GM18867 (cell line): ENCODE data around the gene ALAD.
"Not testable (repeated sequence)": the region's sequence is repeated elsewhere in the genome, so short reads cannot be mapped to it uniquely, and the experiment has no call there.

ENCODE experiments used
- ATAC-seq: cut with Tn5 transposase; IDR thresholded peaks from one replicate; pipeline ENCODE4 v1.9.1; 2021; ENCODE audit warnings: mild to moderate bottlenecking, moderate library complexity; ENCODE audit not compliant: unreplicated experiment

The ALAD gene

GRCh38 chr9:113375057-113376023 lies 25.7 kb downstream of the ALAD start:
- ATAC-seq: no peak

DNA sequence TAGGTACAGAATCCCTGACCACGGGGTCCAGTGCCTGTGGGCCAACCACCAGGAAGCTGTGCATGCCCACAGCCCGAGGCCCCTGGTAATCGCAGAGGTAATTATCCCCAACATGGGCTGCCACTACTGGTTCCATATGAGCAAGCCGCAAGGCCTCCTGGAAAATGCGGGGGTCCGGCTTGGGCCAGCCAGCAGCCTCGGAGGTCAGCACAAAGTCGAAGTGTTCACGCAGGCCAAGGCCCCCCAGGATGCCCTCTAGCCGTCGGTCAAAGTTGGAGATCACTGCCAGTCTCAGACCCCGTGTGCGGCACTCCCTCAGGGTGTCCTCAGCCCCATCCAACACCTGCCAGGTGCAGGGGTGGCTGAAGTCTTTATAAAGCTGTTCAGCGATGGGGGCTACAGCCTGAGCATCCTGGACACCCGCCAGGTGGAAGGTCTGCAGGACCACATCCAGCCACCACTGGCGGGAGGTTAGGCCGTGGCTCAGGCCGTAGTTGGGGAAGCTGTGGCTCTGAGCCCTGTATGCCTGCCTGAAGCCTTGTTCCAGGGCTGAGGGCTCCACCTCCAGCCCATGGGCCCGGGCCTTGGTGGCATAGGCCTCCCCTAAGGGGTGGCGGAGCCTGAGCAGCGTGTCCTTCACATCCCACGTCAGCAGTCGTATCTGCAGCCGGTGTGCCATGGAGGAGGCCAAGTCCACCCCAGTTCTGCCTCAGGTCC lies 27.2 kb downstream of the ALAD start:
- ATAC-seq: no peak

- no peak for ATAC-seq
Observed at GRCh38 chr9:113373256-113373655, 27.8 kb downstream of the ALAD start.

- no peak for ATAC-seq
Observed at GRCh38 chr9:113372059-113372458, 29.0 kb downstream of the ALAD start.

GRCh38 chr9:113370806-113371325 lies 30.2 kb downstream of the ALAD start:
- ATAC-seq: no peak

- no peak for ATAC-seq
Observed at GRCh38 chr9:113369855-113370140, 31.3 kb downstream of the ALAD start.

DNA sequence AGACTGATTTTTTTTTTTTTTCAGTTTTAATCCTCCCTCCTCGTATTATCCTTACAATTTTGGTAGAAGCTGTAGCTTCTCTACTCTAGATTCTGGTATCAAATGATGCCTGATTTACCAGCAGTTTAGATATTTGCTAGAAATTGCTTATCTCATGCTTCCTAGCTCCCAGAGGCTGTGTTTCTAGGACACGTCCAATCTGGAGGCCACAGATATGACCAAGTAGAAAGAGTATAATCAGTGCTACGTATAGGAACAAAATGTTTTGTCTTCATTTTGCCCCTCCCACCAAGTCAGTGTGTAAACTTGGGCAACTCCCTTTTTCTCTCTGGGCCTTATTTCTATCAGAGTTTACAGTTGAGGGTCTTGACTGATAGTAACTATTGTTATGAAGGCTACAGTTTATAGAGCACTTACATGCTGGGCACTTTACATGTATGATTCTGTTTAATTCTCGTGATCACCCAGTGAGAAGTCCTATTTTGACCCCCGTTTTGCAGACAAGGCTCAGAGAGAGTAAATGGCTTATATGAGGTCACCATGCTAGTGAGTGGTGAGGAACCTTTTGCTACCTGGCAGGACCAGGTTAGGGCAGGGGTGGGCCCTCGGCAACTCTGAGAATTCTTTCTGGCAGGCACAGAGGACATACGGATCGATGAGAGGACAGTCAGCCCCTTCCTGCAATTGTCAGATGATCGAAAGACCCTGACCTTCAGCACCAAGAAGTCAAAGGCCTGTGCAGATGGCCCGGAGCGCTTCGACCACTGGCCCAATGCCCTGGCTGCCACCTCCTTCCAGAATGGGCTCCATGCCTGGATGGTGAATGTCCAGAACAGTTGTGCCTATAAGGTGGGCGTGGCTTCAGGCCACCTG lies 31.9 kb downstream of the ALAD start:
- no peak for ATAC-seq

DNA sequence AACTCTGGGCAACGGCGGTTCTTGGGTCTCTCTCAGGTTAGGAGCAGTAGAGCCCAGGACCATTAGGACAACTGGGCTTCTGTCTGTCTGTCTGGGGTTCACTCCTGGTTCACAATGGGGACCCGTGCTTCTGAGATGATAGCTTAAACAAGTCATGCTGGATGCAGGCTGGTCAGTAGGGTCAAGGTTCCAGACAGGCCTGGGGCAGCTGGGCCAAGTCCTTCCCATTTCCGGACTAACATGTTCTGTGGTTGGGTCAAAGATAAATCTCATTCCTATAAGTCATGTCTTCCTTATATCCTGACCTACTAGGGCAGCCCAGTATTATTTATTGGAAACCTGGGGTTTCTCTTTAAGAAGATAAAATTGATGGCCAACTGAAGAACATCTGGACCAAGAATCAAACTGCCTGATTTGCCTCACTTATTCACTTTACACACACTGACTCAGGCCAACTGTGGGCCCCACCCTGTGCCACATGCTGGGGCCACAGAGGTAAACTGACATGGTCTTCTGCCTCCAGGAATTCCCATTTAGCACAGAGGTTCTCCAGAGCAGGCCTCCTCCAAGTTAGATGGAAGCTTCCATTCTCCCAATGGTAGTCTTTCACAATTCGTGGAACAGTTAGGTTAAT lies 32.6 kb downstream of the ALAD start:
- ATAC-seq: no peak

GRCh38 chr9:113365652-113366051 lies 35.4 kb downstream of the ALAD start:
- not testable (repeated sequence) for ATAC-seq

- no peak for ATAC-seq
Observed at GRCh38 chr9:113364951-113365350, 36.1 kb downstream of the ALAD start.

- ATAC-seq: no peak
Observed at GRCh38 chr9:113363336-113363735, 37.7 kb downstream of the ALAD start.

GRCh38 chr9:113361304-113362018 lies 39.6 kb downstream of the ALAD start:
- no peak for ATAC-seq

- ATAC-seq: no peak
Observed at GRCh38 chr9:113360242-113360842, 40.7 kb downstream of the ALAD start.

DNA sequence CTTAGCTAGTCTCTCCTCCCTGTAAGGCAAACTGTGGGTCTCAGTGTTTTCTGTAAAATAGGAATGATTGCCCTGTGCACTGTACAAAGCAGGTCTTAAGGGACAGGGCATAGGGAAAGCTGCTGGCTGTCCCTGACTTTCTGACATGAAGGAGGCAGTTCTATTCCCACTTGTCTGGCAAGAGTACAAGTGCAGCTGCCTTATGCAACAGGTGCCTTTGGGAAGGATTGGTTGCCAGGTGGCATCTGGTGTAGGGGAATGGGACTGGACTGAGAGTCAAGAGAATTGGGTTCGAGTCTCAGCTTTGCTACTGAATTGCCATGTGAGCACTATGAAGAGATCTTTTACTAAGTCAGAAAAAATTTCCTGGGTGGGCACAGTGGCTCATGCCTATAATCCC lies 41.7 kb downstream of the ALAD start:
- ATAC-seq: no peak

GRCh38 chr9:113356686-113357292 lies 44.3 kb downstream of the ALAD start:
- no peak for ATAC-seq

- ATAC-seq: no peak
Observed at GRCh38 chr9:113355040-113355596, 46.0 kb downstream of the ALAD start.

DNA sequence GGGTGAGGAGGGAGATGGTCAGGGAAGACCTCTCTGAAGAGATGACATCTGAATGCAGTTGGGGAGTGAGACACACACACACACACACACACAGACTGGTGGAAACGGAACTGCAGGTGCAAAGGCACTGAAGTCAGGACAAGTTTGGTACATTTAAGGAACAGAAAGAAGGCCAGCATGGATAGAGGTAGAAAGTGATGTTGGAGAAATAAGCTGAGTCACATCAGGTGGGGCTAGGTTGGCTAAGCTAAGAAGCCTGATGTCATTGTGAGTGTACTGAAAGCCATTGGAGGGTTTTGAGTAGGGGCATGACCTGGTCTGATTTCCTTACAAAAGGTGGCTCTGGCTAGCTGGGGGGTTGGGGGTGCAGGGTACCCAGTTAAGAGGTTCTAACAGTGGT lies 48.7 kb downstream of the ALAD start:
- no peak for ATAC-seq

GRCh38 chr9:113352006-113352405 lies 49.1 kb downstream of the ALAD start:
- ATAC-seq: no peak

DNA sequence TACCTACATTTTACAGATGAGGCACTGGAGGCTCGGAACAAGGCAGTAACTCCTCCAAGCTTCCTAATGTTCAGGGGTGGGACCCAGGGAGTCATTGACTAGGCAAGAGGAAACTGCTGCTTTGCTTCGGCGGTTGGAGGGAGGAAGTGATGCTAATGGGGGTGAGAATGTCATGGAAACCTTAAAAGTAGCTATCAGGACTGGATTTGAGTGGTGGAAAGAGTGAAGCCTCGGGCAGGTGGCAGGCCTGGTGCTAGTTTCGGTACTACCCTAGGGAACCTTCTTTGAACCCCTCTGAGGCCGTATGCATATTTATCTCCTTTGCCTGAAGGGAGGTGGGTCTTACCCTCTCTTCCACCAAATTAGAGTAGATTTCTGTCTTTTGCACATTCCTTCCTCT lies 50.1 kb downstream of the ALAD start:
- no peak for ATAC-seq
